Mucosa of descending colon (tissue), 3 donors: ENCODE measurements around the gene IL7R. TPM values are rescaled to one million over a fixed set of nuclear protein-coding genes. Genes with fewer than 3 reads are reported as not detected.

Experiments used
- ATAC-seq: fragments of 200-7000 bp; cut with Tn5 transposase; one replicate; pipeline ENCODE4 v1.9.1; 2020; ENCODE audit warnings: mild to moderate bottlenecking, moderate library complexity
- DNase-seq, 3 donors: peaks; one replicate each; pipeline ENCODE4 v3.0.0-alpha.2; 2020
- H3K36me3 ChIP-seq: fragments of 200-600 bp; one replicate; pipeline ENCODE4 v1.8.0; 2021; ENCODE audit warnings: low read depth, mild to moderate bottlenecking
- H3K4me1 ChIP-seq: fragments of 200-600 bp; one replicate; pipeline ENCODE4 v1.8.0; 2021; ENCODE audit warnings: low read depth, mild to moderate bottlenecking
- H3K4me3 ChIP-seq: fragments of 200-600 bp; one replicate; pipeline ENCODE4 v1.8.0; 2021; ENCODE audit warnings: mild to moderate bottlenecking
- H3K9me3 ChIP-seq: fragments of 200-600 bp; one replicate; pipeline ENCODE4 v1.8.0; 2021; ENCODE audit warnings: mild to moderate bottlenecking
- intact Hi-C, 2 donors: fragments of 100-400 bp; cut with DNase I in 1 of 2; cut with micrococcal nuclease in 1 of 2; formaldehyde crosslinking; loops; one replicate each; pipeline versions ENCODE4 v1.11.0 to v1.11.1; 2022; cut with DNase I, micrococcal nuclease
- total RNA-seq, 3 donors: library from RNA; stranded (reverse); fragmentation: NEBNext Ultra II Directional in 2 of 3; extraction: Animal tissue kit (Norgen Biotek cat#: 25700) in 2 of 3; gene quantifications; one replicate each; pipeline versions ENCODE4 v1.2.1 to v1.2.4, GENCODE V29; 2021 to 2023
- TF ChIP-seq, protein P1 (sequence below): fragments of 200-600 bp; IDR thresholded peaks from one replicate; pipeline ENCODE4 v1.8.0; 2022; ENCODE audit warnings: antibody characterized with exemption, mild to moderate bottlenecking
- donor health status: DM: no; HTN: no; CAD: no; lungs with moderate emphysema.
- donor health status: DM: no; HTN: no; CAD: no.
- donor health status: DM: no; HTN: yes; CAD: no.

IL7R gene
- total RNA-seq, 3 donors from 2014 or later: 6.6 to 16.9 (median 10.4) TPM

DNA sequence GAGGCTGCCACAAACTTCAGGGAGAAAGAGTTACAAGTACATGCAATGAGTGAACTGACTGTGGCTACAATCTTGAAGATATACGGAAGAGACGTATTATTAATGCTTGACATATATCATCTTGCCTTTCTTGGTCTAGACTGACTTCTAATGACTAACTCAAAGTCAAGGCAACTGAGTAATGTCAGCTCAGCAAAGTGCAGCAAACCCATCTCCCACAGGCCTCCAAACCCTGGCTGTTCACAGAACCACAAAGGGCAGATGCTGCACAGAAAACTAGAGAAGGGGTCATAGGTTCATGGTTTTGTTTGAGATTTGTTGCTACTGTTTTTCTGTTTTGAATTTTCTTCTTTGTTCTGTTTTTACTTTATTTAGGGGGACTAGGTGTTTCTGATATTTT is 21.0 kb downstream of the IL7R start:
- no peak overlapping the region for H3K4me3 ChIP-seq
- TF ChIP-seq, protein P1, sequence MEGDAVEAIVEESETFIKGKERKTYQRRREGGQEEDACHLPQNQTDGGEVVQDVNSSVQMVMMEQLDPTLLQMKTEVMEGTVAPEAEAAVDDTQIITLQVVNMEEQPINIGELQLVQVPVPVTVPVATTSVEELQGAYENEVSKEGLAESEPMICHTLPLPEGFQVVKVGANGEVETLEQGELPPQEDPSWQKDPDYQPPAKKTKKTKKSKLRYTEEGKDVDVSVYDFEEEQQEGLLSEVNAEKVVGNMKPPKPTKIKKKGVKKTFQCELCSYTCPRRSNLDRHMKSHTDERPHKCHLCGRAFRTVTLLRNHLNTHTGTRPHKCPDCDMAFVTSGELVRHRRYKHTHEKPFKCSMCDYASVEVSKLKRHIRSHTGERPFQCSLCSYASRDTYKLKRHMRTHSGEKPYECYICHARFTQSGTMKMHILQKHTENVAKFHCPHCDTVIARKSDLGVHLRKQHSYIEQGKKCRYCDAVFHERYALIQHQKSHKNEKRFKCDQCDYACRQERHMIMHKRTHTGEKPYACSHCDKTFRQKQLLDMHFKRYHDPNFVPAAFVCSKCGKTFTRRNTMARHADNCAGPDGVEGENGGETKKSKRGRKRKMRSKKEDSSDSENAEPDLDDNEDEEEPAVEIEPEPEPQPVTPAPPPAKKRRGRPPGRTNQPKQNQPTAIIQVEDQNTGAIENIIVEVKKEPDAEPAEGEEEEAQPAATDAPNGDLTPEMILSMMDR: no peak
- ATAC-seq (no peak), DNase-seq (no peak)
- no peaks in the 10 kb centered on the region for H3K9me3 ChIP-seq
- H3K4me1 ChIP-seq: no peaks in the 10 kb centered on the region
- no peaks in the 10 kb centered on the region for H3K36me3 ChIP-seq
- intact Hi-C loops: no loop called here

DNA sequence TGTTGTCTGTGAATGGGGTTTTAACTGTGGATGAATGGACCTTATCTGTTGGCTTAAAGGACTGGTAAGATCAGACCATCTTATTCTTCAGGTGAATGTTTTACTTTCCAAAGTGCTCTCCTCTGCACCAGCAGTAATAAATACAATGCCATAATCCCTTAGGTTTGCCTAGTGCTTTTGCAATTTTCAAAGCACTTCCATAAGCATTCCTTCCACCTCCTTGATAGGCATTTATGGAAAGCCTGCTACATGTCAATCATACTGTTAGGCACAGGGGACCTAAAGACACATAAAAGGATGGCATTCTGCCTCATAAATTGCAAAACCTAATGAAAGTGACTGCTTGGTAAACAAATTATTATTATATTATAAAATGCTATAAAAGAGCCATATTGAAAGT is 21.4 kb downstream of the IL7R start:
- no peak for DNase-seq
- intact Hi-C loops: no loop called here
- no peaks in the 10 kb centered on the region for H3K4me1 ChIP-seq
- H3K4me3 ChIP-seq: no peak overlapping the region
- ATAC-seq: no peak
- TF ChIP-seq, protein P1: no peak
- no peaks in the 10 kb centered on the region for H3K9me3 ChIP-seq
- no peaks in the 10 kb centered on the region for H3K36me3 ChIP-seq

DNA sequence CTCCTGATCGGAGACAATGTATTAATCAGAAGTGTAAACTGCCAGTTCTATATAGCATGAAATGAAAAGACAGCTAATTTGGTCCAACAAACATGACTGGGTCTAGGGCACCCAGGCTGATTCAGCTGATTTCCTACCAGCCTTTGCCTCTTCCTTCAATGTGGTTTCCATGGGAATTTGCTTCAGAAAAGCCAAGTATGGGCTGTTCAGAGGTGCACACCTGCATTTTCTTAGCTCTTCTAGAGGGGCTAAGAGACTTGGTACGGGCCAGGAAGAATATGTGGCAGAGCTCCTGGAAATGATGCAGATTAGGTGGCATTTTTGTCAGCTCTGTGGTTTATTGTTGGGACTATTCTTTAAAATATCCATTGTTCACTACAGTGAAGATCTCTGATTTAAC is 22.4 kb downstream of the IL7R start:
- ATAC-seq: no peak
- intact Hi-C loops: no loop called here
- TF ChIP-seq, protein P1: no peak

DNA sequence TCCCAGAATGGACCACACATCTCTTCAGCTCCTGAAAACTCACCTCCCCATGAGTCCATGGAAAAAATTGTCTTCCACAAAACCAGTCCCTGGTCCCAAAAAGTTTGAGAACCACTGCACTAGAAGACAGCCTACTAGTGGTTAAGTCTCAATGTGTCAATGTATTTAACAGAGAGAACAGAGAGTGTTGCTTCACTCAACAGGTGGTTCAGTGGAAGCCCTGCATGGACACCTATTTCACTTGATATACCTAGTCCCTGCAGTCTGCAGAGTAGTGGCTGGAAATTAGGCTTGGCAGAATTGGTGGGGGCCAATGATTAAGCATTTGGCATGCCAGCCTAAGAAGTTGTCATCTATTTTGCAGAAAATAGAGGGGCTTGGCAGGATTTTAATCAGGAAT is 23.0 kb downstream of the IL7R start:
- TF ChIP-seq, protein P1: no peak
- Histone ChIP-seq H3K9me3 (no peaks in the 10 kb centered on the region), H3K36me3 (no peaks in the 10 kb centered on the region), H3K4me3 (no peak overlapping the region), H3K4me1 (no peaks in the 10 kb centered on the region)
- intact Hi-C loops: no loop called here
- ATAC-seq (no peak), DNase-seq (no peak)

More for the DNA sequence above, 22.4 kb downstream of the IL7R start:
- Histone ChIP-seq H3K4me1 (no peaks in the 10 kb centered on the region), H3K4me3 (no peak overlapping the region), H3K9me3 (no peaks in the 10 kb centered on the region), H3K36me3 (no peaks in the 10 kb centered on the region)
- DNase-seq: no peak

DNA sequence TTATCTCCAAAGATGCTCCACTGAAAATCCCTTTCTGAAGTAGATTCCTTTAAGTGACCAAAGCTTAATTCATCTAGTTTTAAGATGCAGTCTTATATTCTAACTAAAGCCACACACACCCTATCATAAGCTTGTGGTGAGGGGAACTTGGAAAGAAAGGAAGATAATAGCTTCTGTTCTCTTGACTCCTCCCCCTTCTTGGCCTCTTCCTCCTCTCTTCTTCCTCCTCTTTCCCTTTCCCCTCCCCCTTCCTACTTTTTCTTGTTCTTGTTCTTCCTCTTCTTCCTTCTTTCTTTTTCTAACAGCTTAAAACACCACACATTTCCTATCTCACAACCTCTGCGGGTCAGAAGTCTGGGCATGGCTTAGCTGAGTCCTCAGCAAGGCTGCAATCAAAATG is 23.5 kb downstream of the IL7R start:
- no peak for ATAC-seq
- TF ChIP-seq, protein P1: no peak
- Histone ChIP-seq H3K9me3 (no peaks in the 10 kb centered on the region), H3K36me3 (no peaks in the 10 kb centered on the region), H3K4me3 (no peak overlapping the region), H3K4me1 (no peaks in the 10 kb centered on the region)
- no peak for DNase-seq
- intact Hi-C loops: no loop called here

DNA sequence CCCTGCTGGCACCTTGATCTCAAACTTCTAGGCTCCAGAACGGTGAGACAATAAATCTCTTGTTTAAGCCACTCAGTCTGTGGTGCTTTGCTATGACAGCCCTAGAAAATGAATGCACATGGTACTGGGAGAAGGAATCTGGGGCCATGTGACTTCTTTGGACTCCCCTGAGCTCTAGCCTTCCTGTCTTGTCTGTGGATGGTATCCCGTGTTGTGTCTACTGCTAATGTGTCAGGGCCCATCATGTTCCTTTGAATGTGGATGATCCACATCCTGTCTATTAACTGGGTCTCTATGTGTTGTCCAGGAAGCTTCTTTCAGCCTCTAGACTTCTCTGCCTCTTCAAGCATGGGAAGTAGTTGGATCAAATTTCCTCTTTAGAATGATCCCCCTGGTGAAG is 25.1 kb downstream of the IL7R start:
- H3K36me3 ChIP-seq: no peaks in the 10 kb centered on the region
- DNase-seq: no peak
- intact Hi-C loops: no loop called here
- no peak for ATAC-seq
- no peak overlapping the region for H3K4me3 ChIP-seq
- TF ChIP-seq, protein P1: no peak
- H3K4me1 ChIP-seq: no peaks in the 10 kb centered on the region
- no peaks in the 10 kb centered on the region for H3K9me3 ChIP-seq
